DMS 273 (cell line): Measurements from ENCODE around the gene KRTAP4-4.
"Not testable (repeated sequence)": the region's sequence is repeated elsewhere in the genome, so short reads cannot be mapped to it uniquely, and the experiment has no call there.

Experiments
- DNase-seq: peaks from one replicate; lab custom pipeline; 2025; ENCODE audit not compliant: unreplicated experiment; lab: John Stamatoyannopoulos, UW

The KRTAP4-4 gene

DNA sequence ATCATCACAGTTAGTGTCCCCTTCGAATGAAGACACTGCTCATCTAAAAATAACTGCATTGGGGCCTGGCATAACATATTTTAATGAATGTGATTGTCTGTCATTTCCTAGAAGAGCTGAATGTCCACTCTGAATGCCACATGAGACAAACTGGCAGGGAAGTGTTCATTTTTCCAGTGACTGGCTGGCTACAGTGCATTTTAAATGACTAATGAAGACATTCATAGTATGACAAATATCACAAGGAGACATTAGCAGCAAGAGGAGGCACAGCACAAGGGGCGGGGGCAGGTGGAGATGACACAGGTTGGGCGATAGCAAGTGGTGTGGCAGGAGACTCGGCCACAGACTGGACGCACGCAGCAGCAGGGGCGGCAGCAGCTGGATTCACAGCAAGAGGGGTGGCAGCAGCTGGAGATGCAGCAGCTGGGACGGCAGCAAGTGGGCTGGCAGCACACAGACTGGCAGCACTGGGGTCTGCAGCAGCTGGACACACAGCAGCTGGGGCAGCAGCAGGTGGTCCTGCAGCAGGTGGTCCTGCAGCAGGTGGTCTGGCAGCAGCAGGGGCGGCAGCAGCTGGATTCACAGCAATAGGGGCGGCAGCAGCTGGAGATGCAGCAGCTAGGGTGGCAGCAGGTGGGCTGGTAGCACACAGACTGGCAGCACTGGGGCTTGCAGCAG lies 11.4 kb downstream of the KRTAP4-4 start:
- not testable (repeated sequence) for DNase-seq

DNA sequence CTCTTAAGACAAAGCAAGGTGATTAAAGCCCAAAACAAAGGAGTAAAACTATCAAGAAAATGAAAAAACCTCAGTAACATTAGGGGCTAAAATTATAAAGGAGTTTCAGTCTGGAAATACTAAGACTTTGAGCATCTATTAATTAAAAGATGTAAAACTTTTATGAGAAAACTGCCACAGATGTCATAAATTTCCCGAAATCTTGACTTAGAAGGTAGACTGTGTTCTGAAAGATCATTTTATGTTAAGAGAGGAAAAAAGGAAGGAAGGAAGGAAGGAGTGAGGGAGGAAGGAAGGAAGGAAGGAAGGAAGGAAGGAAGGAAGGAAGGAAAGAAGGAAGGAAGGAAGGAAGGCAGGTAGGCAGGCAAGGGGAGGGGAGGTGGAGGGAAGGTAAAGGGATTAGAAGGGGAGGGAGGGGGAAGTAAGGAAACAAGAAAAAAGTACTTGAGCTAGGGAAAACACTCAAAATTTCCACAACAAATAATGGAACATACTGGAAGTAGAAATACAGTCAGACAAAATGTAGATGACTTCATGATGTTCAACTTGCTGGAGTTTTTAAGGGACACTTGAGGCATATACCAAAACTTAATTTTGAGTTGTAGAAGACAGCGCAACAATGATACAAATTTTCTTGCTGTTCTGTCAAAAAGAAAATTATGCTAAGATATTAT lies 12.9 kb downstream of the KRTAP4-4 start:
- DNase-seq, result no peak

DNA sequence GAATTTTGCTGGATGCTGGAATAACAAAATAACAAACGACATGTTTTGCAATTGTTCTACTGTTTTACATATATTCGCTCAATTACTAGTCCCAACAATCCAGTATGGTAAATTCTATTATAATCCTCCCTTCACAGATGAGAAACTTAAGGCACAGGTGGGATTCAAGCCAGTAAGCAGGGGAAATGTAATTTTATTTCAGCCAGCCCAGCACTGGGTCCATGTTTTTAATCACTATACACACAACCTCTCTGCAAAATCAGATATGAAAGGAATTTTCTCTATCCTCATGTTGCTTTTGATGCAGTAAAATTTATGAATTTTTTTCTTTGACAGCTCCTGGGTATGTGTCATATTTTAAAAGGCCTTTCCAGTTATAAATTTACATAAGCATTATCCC lies 15.3 kb downstream of the KRTAP4-4 start:
- DNase-seq, result no peak

DNA sequence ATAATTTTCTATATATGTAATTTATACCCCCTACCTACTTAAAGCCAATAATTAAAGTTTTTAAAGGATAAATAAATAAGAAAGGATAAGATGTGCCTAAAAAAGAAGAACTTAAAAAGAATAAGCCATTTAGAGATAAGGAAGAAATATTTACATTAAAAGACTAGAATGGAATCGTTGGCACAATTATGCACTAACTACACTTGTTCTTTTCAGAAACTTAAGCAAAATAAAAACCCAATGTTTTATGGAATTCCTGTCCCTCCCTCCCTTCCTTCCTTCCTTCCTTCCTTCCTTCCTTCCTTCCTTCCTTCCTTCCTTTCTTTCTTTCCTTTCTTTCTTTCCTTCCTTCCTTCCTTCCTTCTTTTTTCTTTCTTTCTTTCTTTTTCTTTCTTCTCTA lies 15.7 kb downstream of the KRTAP4-4 start:
- DNase-seq, result no peak

DNA sequence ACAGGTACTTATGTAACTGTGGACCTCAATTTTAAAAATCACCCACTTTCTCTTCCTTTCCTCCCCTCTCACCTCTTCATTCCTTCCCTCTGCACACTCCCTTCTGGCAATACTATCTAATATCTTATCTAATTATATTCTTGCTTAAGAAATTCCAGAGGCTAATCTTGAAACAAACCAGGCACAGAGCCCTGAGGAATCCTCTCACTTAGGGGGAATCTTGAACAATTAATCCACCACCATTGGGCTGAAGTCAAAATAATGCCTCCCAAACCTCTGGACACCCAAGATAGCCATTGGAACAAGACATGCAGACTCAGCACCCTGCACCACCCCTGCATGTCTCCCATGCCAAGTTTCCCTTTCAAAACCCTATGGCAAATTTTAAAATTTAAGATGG lies 19.2 kb downstream of the KRTAP4-4 start:
- no peak for DNase-seq

DNA sequence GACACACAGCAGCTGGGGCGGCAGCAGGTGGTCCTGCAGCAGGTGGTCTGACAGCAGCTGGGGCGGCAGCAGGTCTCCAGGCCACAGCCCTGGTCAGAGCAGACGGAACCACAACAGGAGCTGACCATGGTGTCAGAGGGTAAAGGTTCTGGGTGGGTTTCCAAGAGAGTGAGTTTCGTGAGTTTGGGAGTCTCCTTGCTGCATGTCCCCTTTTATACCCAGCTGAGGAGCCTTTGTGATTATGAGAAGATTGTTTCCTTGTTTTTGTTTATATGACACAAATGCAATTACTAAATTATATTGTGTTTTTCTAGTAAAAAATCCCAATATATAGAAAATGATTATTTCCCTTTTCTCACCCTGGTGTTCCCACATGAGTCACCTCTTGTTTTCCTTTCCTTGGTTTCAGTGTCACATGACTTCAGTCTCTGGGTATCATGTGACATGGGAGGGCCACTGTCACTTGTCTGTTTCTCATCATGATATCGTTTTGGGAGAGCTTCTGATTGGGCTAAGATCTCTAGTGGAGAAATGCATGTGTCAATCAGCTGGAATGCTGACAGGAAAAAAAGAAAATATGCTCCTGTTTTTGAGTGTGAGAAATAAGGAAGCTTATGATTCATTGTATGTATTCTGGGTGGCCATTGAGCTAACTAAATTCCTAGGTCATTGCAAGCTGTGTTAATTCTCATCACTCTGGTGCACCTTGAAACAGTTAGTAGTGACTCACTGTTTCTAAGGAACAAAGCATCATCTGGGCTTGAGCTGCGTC lies 20.0 kb downstream of the KRTAP4-4 start, which contains the start of gene KRTAP4-6:
KRTAP4-6 (minus strand) TSS at position 185 of the 772 bp plus-strand sequence; CDS start at position 128, 57 bp downstream.
- DNase-seq, result no peak

DNA sequence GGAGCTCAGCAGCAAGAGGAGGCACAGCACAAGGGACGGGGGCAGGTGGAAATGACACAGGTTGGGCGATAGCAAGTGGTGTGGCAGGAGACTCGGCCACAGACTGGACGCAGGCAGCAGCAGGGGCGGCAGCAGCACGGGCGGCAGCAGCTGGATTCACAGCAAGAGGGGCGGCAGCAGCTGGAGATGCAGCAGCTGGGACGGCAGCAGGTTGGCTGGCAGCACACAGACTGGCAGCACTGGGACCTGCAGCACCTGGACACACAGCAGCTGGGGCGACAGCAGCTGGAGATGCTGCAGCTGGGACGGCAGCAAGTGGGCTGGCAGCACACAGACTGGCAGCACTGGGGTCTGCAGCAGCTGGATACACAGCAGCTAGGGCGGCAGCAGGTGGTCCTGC lies 20.7 kb downstream of the KRTAP4-4 start:
- not testable (repeated sequence) for DNase-seq

DNA sequence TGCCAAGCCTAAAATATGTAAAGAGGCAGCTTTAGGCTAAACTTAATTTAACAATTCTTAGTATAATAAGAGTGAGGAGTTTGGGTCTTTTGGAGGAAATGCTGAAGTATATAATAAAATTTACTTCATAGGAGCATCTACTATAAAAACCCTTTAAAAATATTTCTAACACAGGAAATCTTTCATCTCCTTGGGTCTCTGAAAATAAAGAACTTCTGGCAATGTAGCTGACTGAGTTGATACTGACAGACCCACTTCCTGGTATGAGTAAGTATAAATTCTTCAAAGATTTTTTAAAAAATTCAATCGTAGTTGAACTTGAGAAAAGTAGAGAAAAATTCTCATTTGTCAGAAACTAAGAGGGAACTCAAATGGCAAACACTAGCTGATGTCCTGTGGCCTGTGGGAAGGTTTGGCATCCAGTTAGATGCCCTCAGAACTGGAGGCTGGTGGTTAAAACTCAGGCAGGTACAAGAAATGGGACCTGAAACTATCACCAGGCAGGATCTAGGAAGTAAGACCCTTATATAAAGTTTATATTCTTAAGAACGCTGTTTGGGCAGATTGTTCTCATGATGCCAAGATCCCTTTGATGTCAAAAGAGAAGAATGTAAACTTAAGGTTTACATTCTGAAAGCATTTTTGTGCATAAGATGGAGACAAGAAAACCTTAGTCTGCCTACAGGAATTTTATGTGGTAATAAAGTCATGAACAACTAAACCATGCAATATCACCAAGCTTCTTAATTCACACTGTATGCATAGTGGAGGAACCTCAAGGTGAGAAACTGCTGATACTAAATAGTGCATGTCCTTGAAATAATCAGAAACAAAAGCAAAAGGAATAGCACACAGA lies 26.4 kb downstream of the KRTAP4-4 start:
- DNase-seq, result no peak

DNA sequence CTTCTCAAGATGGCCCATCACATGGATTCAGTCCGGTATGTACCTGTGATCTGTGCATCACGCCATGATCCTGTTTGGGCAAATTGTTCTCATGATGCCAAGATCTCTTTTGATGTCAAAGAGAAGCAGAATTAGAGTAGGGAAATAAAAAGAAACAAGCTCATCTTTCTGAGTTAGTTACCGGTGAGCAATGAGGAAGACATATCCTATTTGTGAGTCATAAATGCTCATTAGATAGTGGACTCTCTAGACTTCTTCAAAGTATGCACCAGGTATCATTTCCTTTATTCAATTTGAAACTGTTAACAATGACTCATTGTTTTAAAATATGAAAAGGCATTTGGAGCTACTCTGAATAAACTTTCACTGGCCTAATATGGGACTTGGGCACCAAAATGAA lies 28.6 kb downstream of the KRTAP4-4 start:
- no peak for DNase-seq

DNA sequence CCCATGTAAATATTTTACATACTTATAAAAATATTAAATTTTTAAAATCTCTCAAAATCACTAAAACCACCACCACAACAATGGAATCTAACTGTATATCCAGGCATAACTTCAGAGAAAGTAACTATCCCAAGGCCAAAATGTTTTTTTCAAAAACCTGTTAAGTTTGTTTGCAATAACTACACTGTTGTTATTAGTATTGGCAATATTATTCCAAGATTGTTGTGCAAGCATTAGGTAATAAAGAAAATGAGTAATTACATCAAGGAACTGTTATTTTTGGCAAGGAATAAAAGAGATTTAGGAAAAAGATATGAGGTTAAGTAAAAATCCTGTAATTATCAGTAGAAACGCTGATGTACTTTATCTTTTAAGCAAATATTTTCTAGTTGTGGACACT lies 33.2 kb downstream of the KRTAP4-4 start:
- DNase-seq, result no peak

DNA sequence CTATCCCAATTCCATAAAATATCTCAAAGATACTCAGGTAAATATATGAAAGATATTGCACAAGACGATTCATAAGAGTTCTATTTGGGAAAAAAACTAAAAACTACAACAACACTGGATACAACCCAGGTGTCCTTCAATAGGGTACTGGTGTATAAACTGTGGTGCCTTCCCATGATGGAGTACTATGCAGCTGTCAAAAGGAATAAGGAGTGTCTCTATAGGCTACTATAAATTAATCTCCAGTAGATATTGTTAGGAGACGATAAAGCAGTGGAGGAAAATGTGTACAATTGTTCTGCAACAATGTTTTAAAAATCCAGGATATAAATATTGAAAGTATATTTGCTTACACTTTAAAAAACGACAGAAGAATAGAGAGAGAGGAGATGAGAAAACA lies 34.1 kb downstream of the KRTAP4-4 start:
- no peak for DNase-seq

DNA sequence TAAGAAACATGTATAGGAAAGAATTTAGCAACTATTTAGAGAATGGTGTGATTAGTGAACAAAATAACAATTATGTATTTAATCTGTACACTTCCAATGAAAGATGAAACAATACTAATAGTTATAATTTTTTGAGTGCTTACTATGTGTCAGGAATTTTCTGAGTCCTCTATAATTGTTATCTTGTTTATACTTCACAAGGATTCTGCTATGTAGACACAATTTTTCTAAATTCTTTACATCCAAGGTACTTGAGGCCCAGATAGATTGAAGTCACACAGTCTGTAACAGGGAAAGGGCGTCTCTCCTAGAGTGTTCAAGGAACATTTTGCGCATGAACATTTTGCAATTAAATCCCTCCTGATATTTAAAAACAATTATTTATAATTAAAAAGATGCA lies 35.5 kb downstream of the KRTAP4-4 start:
- DNase-seq, result no peak

DNA sequence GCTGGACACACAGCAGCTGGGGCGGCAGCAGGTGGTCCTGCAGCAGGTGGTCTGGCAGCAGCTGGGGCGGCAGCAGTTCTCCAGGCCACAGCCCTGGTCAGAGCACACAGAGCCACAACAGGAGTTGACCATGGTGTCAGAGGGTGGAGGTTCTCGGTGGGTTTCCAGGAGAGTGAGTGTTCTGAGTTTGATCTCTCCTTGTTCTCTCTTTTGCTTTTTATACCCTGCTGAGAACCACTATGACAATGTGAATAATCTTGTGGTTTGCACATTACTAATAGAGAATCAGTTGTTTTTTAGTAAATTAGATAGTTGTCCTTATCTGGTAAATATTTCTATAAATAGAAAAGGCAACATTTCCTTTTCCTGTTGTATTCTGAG lies 36.6 kb downstream of the KRTAP4-4 start, which contains the start of gene KRTAP4-12:
KRTAP4-12 (minus strand) TSS at position 192 of the 381 bp plus-strand sequence; CDS start at position 132, 60 bp downstream.
- not testable (repeated sequence) for DNase-seq

DNA sequence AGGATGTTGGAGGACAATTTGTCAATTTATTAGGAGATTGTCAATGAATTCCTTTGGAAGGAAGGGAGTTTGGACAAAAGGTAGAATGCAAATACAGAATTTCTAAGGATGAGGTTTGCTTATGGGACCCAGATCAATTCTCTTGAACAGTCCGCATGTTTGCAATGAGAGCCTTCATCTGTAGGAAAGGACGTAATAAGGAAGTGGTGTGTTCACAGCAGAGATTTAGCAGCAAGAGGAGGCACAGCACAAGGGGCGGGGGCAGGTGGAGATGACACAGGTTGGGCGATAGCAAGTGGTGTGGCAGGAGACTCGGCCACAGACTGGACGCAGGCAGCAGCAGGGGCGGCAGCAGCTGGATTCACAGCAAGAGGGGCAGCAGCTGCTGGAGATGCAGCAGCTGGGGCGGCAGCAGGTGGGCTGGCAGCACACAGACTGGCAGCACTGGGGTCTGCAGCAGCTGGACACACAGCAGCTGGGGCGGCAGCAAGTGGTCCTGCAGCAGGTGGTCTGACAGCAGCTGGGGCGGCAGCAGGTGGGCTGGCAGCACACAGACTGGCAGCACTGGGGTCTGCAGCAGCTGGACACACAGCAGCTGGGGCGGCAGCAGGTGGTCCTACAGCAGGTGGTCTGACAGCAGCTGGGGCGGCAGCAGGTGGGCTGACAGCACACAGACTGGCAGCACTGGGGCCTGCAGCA lies 37.1 kb downstream of the KRTAP4-4 start:
- DNase-seq, result not testable (repeated sequence)

DNA sequence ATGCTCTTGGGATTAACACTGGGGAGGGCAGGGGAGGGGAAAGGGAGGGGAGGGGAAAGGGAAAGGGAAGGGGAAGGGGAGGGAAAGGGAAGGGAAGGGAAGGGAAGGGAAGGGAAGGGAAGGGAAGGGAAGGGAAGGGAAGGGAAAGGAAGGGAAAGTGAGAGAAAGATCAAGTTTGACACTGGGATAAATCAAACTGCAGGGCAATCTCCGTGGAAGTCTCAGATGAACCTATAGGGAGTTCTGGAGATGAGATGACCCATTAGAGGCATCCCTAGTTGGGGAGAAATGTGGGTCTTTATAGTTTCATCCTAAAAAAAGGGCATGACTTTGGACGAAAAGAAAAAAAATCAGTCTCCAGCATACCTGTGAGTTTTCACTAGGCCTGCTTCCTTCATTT lies 38.8 kb downstream of the KRTAP4-4 start:
- DNase-seq, result no peak

DNA sequence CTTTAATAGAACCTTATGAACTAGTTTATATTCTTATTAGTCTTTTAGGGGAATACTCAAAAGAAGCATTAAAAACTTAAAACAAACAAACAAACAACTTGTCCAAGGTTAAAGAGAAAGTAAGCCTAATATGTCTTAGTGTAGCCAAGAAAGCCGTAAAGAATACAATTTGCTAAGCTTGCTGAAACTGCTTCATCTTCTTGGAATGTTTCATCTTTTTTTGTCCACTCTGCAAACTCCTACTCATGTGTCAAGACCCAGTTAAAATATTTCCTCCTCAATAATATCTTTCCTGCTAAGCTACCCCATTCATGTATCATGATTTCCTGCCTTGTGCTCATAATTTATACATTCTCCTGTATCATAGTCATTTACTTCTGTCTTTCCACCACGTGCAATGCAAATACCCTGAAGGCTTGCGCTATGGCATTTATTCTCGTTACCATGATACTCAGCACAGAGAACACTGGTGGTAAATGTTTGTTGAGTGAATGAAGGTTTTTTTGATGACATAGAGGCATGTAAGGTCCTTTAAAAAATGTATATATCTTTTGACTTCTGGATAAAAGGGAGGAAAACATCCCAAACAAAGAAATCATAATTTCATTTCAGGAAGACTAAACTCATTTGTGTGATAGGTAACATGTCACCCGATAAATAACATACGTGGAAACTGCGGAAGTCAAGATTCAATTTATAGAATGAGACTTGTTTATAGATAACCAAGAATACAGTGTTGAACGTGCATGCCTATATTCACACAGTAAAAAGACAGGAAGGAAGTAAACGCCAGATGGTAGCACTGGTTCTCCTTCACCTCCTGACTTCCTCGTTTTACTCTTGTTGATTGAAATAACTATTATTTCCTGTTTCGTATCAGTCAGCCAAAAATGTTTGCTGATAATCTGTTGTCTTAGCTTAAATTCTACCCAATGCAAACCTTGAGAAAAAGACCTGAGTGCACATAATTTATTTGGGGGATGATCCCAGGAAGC lies 40.6 kb downstream of the KRTAP4-4 start:
- not testable (repeated sequence) for DNase-seq

DNA sequence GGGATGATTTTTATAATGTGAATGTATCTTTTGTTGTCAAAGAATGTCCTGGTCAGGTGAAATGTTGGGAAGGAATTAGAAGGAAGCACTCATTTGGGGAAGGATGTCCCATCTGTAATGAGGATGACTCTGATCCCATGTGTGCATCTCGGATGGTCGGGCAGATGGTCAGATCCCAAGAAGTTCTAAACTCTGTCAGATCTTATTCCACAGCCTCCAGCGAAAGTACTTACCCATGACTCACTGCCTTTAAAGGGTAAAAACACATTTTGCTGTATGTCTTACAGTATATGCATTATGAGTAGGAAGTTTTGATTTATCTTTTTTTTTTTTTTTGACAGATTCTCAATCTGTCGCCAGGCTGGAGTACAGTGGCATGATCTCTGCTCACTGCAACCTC lies 41.8 kb downstream of the KRTAP4-4 start:
- DNase-seq, result no peak

DNA sequence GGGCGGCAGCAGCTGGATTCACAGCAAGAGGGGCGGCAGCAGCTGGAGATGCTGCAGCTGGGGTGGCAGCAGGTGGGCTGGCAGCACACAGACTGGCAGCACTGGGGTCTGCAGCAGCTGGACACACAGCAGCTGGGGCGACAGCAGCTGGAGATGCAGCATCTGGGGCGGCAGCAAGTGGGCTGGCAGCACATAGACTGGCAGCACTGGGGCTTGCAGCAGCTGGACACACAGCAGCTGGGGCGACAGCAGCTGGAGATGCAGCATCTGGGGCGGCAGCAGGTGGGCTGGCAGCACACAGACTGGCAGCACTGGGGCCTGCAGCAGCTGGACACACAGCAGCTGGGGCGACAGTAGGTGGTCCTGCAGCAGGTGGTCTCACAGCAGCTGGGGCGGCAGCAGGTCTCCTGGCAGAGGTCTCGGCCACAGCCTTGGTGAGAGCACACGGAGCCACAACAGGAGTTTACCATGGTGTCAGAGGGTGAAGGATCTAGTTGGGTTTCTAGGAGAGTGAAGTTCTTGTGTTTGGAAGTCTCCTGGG lies 42.6 kb downstream of the KRTAP4-4 start, which contains the start of gene KRTAP4-11:
KRTAP4-11 (minus strand) TSS at position 528 of the 541 bp plus-strand sequence; CDS start at position 470, 58 bp downstream.
- not testable (repeated sequence) for DNase-seq

DNA sequence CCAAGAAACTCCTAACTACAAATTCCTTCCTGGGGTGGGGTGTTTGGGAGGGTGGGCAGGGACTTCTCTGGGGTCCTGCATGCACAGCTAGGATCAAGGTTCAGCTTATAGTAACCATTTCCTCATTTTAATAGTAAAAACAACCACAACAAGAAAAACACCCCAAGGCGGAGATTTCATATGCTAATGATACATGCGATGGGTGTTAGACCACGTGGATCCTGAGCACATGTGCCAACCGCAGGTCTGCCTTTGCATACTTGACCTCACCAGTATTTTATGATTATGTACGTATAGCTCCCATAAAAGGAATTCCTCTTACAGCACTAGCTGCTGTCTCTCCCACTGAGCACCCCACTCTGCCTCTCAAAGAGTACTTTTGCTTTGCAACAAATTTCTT lies 44.3 kb downstream of the KRTAP4-4 start:
- DNase-seq, result no peak
